Endothelial cell of umbilical vein (primary cell): Measurements from ENCODE around the gene NDUFAF7. TPM values are rescaled to one million over a fixed set of nuclear protein-coding genes. Genes with fewer than 3 reads are reported as not detected.

Experiments
- BruUV-seq: library from RNA; stranded (reverse); fragments of 400-500 nt; replicated peaks from 2 replicates; lab custom pipeline; 2021; lab: Mats Ljungman, UMichigan
- CTCF ChIA-PET: fragments of 300-600, 350-600 bp; sonication (Branson Sonifier 250); formaldehyde crosslinking; loops from one replicate; lab custom pipeline; 2021; ENCODE audit warnings: antibody characterized with exemption, inconsistent platforms; lab: Charles Lee
- POLR2A ChIA-PET: fragments of 300-600, 350-600 bp; sonication (Branson Sonifier 250); formaldehyde crosslinking; loops from one replicate; lab custom pipeline; 2021; ENCODE audit warnings: antibody characterized with exemption, inconsistent platforms; lab: Charles Lee
- DNase-seq: peaks from one replicate; pipeline ENCODE4 v3.0.0-alpha.2; 2011; ENCODE audit warnings: low read depth, low spot score
- FAIRE-seq: peaks from 2 replicates; lab custom pipeline; 2011; peaks lifted over from hg19 to GRCh38; lab: Jason Lieb, UNC
- H2AFZ ChIP-seq: 2 replicates; pipeline ENCODE4 v1.6.0; 2012; ENCODE audit warnings: low read depth, low read length, control low read depth, inconsistent platforms
- H3K27ac ChIP-seq: 2 replicates; pipeline ENCODE4 v1.5.1; 2011; ENCODE audit warnings: low read depth, mild to moderate bottlenecking, control low read depth, low read length, moderate library complexity; ENCODE audit not compliant: insufficient read depth
- H3K27me3 ChIP-seq, 2 experiments: 2 replicates each; pipeline versions ENCODE4 v1.6.0 to v1.6.1; 2011; ENCODE audit warnings: low read length in 2 of 2, mixed read lengths in 1 of 2; ENCODE audit not compliant: control insufficient read depth in 2 of 2, insufficient read depth in 2 of 2
- H3K36me3 ChIP-seq, 2 experiments: 2 replicates in 1 of 2; 3 replicates in 1 of 2; pipeline ENCODE4 v1.5.1; 2011; ENCODE audit warnings: low read length in 2 of 2, mild to moderate bottlenecking in 1 of 2, moderate library complexity in 1 of 2; ENCODE audit not compliant: control insufficient read depth in 2 of 2, insufficient read depth in 2 of 2; ENCODE audit errors: extremely low read depth in 1 of 2
- H3K4me1 ChIP-seq: 3 replicates; pipeline ENCODE4 v1.5.1; 2011; ENCODE audit warnings: mild to moderate bottlenecking, low read length; ENCODE audit not compliant: control insufficient read depth, insufficient read depth; ENCODE audit errors: extremely low read depth
- H3K4me2 ChIP-seq: 2 replicates; pipeline ENCODE4 v1.6.1; 2011; ENCODE audit warnings: low read length, control low read depth, mixed read lengths; ENCODE audit not compliant: insufficient read depth
- H3K4me3 ChIP-seq, 3 experiments: fragments of 200-600 bp in 1 of 3; sonication (generic), shearing (Covaris generic) in 1 of 3; replicated peaks in 1 of 3; 2 replicates each; pipeline ENCODE4 v1.5.1; 2011 to 2016; ENCODE audit warnings: control low read depth in 3 of 3, low read length in 3 of 3, mild to moderate bottlenecking in 2 of 3, inconsistent platforms in 1 of 3, low read depth in 1 of 3, moderate library complexity in 1 of 3; ENCODE audit not compliant: insufficient read depth in 1 of 3
- H3K79me2 ChIP-seq: 2 replicates; pipeline ENCODE4 v1.6.0; 2012; ENCODE audit warnings: low read length, inconsistent platforms; ENCODE audit not compliant: control insufficient read depth, insufficient read depth
- H3K9ac ChIP-seq: replicated peaks from 2 replicates; pipeline ENCODE3; 2011; ENCODE audit warnings: low read length, control low read depth; ENCODE audit not compliant: insufficient read depth; ENCODE audit errors: extremely low read depth
- H3K9me1 ChIP-seq: replicated peaks from 3 replicates; pipeline ENCODE4 v1.6.0; 2011; ENCODE audit warnings: mild to moderate bottlenecking, low read length; ENCODE audit not compliant: control insufficient read depth, insufficient read depth; ENCODE audit errors: extremely low read depth
- H3K9me3 ChIP-seq: replicated peaks from 2 replicates; pipeline ENCODE4 v1.5.1; 2012; ENCODE audit warnings: low read length, inconsistent platforms; ENCODE audit not compliant: control insufficient read depth, insufficient read depth
- H4K20me1 ChIP-seq: replicated peaks from 2 replicates; pipeline ENCODE3; 2011; ENCODE audit warnings: mild to moderate bottlenecking, low read length; ENCODE audit not compliant: control insufficient read depth, insufficient read depth; ENCODE audit errors: extremely low read depth
- CTCF ChIP-seq, 2 donors: IDR thresholded peaks; 1 replicate in 1 of 2; 2 replicates in 1 of 2; pipeline ENCODE4 v1.5.1; 2011; ENCODE audit warnings: low read length in 2 of 2, mild to moderate bottlenecking in 2 of 2, moderate library complexity in 2 of 2, control low read depth in 1 of 2, inconsistent platforms in 1 of 2, low read depth in 1 of 2; ENCODE audit not compliant: insufficient read depth in 1 of 2; ENCODE audit errors: extremely low read depth in 1 of 2
- EZH2 ChIP-seq: IDR thresholded peaks from 2 replicates; pipeline ENCODE4 v1.6.1; 2012; ENCODE audit warnings: borderline replicate concordance, low read depth, mild to moderate bottlenecking, moderate library complexity, low read length, inconsistent platforms; ENCODE audit not compliant: severe bottlenecking
- FOS ChIP-seq: IDR thresholded peaks from 2 replicates; pipeline ENCODE4 v1.6.1; 2011; ENCODE audit warnings: mild to moderate bottlenecking, low read length, moderate library complexity, borderline replicate concordance; ENCODE audit not compliant: insufficient read depth
- GATA2 ChIP-seq: IDR thresholded peaks from 2 replicates; pipeline ENCODE4 v1.7.0; 2011; ENCODE audit warnings: low read depth, mild to moderate bottlenecking, moderate library complexity, mixed read lengths, low read length; ENCODE audit not compliant: insufficient read length, insufficient read depth
- JUN ChIP-seq: IDR thresholded peaks from 2 replicates; pipeline ENCODE4 v1.6.1; 2011; ENCODE audit warnings: borderline replicate concordance, low read depth; ENCODE audit not compliant: insufficient read length, insufficient read depth
- MAX ChIP-seq: IDR thresholded peaks from 2 replicates; pipeline ENCODE4 v1.6.1; 2011; ENCODE audit not compliant: insufficient read depth, insufficient read length
- MYC ChIP-seq: IDR thresholded peaks from one replicate; pipeline ENCODE4 v1.6.1; 2011; ENCODE audit warnings: mild to moderate bottlenecking, low read depth, low read length
- POLR2A ChIP-seq: IDR thresholded peaks from 2 replicates; pipeline ENCODE4 v1.6.1; 2012; ENCODE audit warnings: low read depth, mild to moderate bottlenecking, control low read depth, low read length
- POLR2AphosphoS5 ChIP-seq: IDR thresholded peaks from 2 replicates; pipeline ENCODE4 v1.6.1; 2012; ENCODE audit warnings: low read depth, mild to moderate bottlenecking, control low read depth, low read length, moderate library complexity; ENCODE audit not compliant: insufficient read depth
- dilution Hi-C: fragments of 300-500 bp; cut with MboI; formaldehyde crosslinking; loops from one replicate; pipeline ENCODE4 v1.15.0; 2019; ENCODE audit warnings: low sequenced_read_pairs; ENCODE audit not compliant: extremely low pct_ligation_motif_present
- intact Hi-C: fragments of 100-400 bp; cut with micrococcal nuclease; formaldehyde crosslinking; loops from one replicate; pipeline ENCODE4 v1.10.0; 2022
- polyA plus RNA-seq, 4 experiments: library from polyadenylated mRNA; depleted of rRNA in 3 of 4; stranded (reverse) in 3 of 4; unstranded in 1 of 4; fragments of >200 nt; gene quantifications; 2 replicates each; pipeline versions ENCODE4 v1.2.1 to v1.2.3, GENCODE V29; 2011 to 2012; ENCODE audit warnings: missing spikeins in 1 of 4
- total RNA-seq: library from RNA; stranded (reverse); gene quantifications from 2 replicates; pipeline ENCODE4 v1.2.3, GENCODE V29; 2021

The NDUFAF7 gene
- total and polyA plus RNA-seq, 2 donors (not counting 3 experiments of a cell fraction or from before 2014, with no cell fraction given), result 11.6 to 23.4 TPM

GRCh38 chr2:37250869-37251740 lies 19.6 kb downstream of the NDUFAF7 start:
- H3K9ac ChIP-seq, result no peak overlapping the region
- H4K20me1 ChIP-seq, result no peaks in the 10 kb centered on the region
- TSS peak; percentile 6 for BruUV-seq
- no peaks in the 10 kb centered on the region for H3K9me1 ChIP-seq
- FAIRE-seq (no peak), DNase-seq (no peak)
- dilution Hi-C loops, result no loop called here
- ChIA-PET POLR2A (no interaction called here), CTCF (interaction anchor here (1.0 to 1.8 kb wide), 3 partner anchors 82 to 626 kb away, joined by 3 to 8 read pairs (median 4); no protein-coding TSS in a partner anchor)
- peaks cover 2% of the 10 kb centered on the region for H3K4me1 ChIP-seq
- no peak overlapping the region for H3K4me2 ChIP-seq
- TF ChIP-seq MAX (no peak), FOS (no peak), MYC (no peak), GATA2 (no peak), JUN (no peak), POLR2AphosphoS5 (no peak), EZH2 (no peak), CTCF (IDR thresholded peaks at IDR 0.05; ENCODE audit: extremely low read depth in 1 of 2, insufficient read depth in 1 of 2, low read depth in 1 of 2, low read length in 2 of 2) (no peak), POLR2A (no peak)
- H2AFZ ChIP-seq, result no peak overlapping the region
- intact Hi-C loops, result no loop called here
- H3K9me3 ChIP-seq, result no peaks in the 10 kb centered on the region
- H3K27me3 ChIP-seq, result no peaks in the 10 kb centered on the region
- H3K79me2 ChIP-seq, result no peaks in the 10 kb centered on the region
- H3K27ac ChIP-seq, result no peak overlapping the region
- no peak overlapping the region for H3K4me3 ChIP-seq
- peaks cover 7 to 22% of the 10 kb centered on the region in 2 experiments for H3K36me3 ChIP-seq
